Endodermal cell (in vitro differentiated cells): ENCODE measurements around the gene AMFR. TPM values are rescaled to one million over a fixed set of nuclear protein-coding genes. Genes with fewer than 3 reads are reported as not detected.

ENCODE experiments used
- DNase-seq: peaks from one replicate; pipeline ENCODE4 v3.0.0-alpha.2; 2017
- H3K27ac ChIP-seq: 2 replicates; pipeline ENCODE4 v1.5.1; 2013; ENCODE audit warnings: mild to moderate bottlenecking, low read depth, low read length, moderate library complexity
- H3K27me3 ChIP-seq: 2 replicates; pipeline ENCODE4 v1.6.1; 2013; ENCODE audit warnings: mild to moderate bottlenecking, low read length, moderate library complexity; ENCODE audit not compliant: insufficient read depth, control insufficient read depth, poor library complexity, severe bottlenecking
- H3K36me3 ChIP-seq: 2 replicates; pipeline ENCODE4 v1.7.0; 2013; ENCODE audit warnings: mild to moderate bottlenecking, low read length, moderate library complexity; ENCODE audit not compliant: control insufficient read depth, insufficient read depth
- H3K4me1 ChIP-seq: one replicate; pipeline ENCODE4 v1.7.0; 2013; ENCODE audit warnings: low read length; ENCODE audit not compliant: control insufficient read depth, insufficient read depth
- H3K4me3 ChIP-seq: 2 replicates; pipeline ENCODE4 v1.5.1; 2013; ENCODE audit warnings: mild to moderate bottlenecking, low read length, moderate library complexity
- H3K9ac ChIP-seq: 2 replicates; pipeline ENCODE4 v1.6.1; 2013; ENCODE audit warnings: mild to moderate bottlenecking, low read length, moderate library complexity; ENCODE audit not compliant: poor library complexity, severe bottlenecking; ENCODE audit errors: extremely low read depth
- H3K9me3 ChIP-seq: 2 replicates; pipeline ENCODE4 v1.6.1; 2013; ENCODE audit warnings: mild to moderate bottlenecking, low read length, moderate library complexity; ENCODE audit not compliant: control insufficient read depth
- H3K27ac Mint-ChIP-seq: 2 replicates; pipeline ENCODE4 v1.8.0; 2020; ENCODE audit warnings: mixed read lengths
- H3K27me3 Mint-ChIP-seq: 2 replicates; pipeline ENCODE4 v1.8.0; 2021; ENCODE audit warnings: mild to moderate bottlenecking, mixed read lengths; ENCODE audit not compliant: insufficient read depth
- H3K36me3 Mint-ChIP-seq: 2 replicates; pipeline ENCODE4 v1.8.0; 2020; ENCODE audit warnings: low read depth, mixed read lengths
- H3K4me1 Mint-ChIP-seq: 2 replicates; pipeline ENCODE4 v1.8.0; 2020; ENCODE audit warnings: mixed read lengths
- H3K4me3 Mint-ChIP-seq: 2 replicates; pipeline ENCODE4 v1.8.0; 2020; ENCODE audit warnings: mild to moderate bottlenecking, moderate library complexity, mixed read lengths
- H3K9me3 Mint-ChIP-seq: 2 replicates; pipeline ENCODE4 v1.8.0; 2020; ENCODE audit warnings: mild to moderate bottlenecking, mixed read lengths
- CTCF ChIP-seq: fragments of 200-600 bp; sonication (generic); conservative IDR thresholded peaks from 2 replicates; pipeline ENCODE4 v1.5.0; 2021; ENCODE audit warnings: antibody characterized with exemption, mild to moderate bottlenecking
- WGBS, 2 experiments: methylation state at CpG; one replicate each; pipeline versions ENCODE4 v1.1.5 to v1.1.7; 2013; ENCODE audit warnings: missing lambda C conversion rate in 2 of 2, mixed read lengths in 1 of 2; ENCODE audit not compliant: insufficient coverage in 1 of 2, insufficient read length in 1 of 2; 5-methylcytosine and 5-hydroxymethylcytosine counted together
- total RNA-seq, 2 donors: library from RNA; stranded (reverse); fragmentation: NEBNext Ultra II Directional in 1 of 2; extraction: Animal tissue kit (Norgen Biotek cat#: 25700) in 1 of 2; gene quantifications; 2 replicates in 1 of 2; 3 replicates in 1 of 2; pipeline ENCODE4 v1.2.1, GENCODE V29; 2021

AMFR gene
- total RNA-seq, 2 donors from 2014 or later, result 77.0 to 81.6 TPM

GRCh38 chr16:56409195-56409594 lies 16.1 kb downstream of the AMFR start:
- Histone ChIP-seq H3K36me3 (peaks cover 82% of the 10 kb centered on the region), H3K4me1 (no peaks in the 10 kb centered on the region), H3K27me3 (no peaks in the 10 kb centered on the region), H3K4me3 (no peak overlapping the region), H3K9ac (no peak overlapping the region), H3K27ac (no peak overlapping the region), H3K9me3 (no peaks in the 10 kb centered on the region)
- H3K4me1 Mint-ChIP-seq, result peaks cover 6% of the 10 kb centered on the region
- no peaks in the 10 kb centered on the region for H3K27me3 Mint-ChIP-seq
- WGBS, 2 experiments, result 87 to 97% methylated on average over 4 of the region's 4 CpGs
- H3K27ac Mint-ChIP-seq, result no peak overlapping the region
- H3K9me3 Mint-ChIP-seq, result peaks cover 4% of the 10 kb centered on the region
- no peak for DNase-seq
- TF ChIP-seq CTCF, result no peak
- peaks cover 71% of the 10 kb centered on the region for H3K36me3 Mint-ChIP-seq
- no peak overlapping the region for H3K4me3 Mint-ChIP-seq

GRCh38 chr16:56408379-56409098 lies 16.8 kb downstream of the AMFR start:
- 78 to 82% methylated on average over 6 to 7 of the region's 7 CpGs for WGBS, 2 experiments
- Mint-ChIP-seq H3K27ac (no peak overlapping the region), H3K36me3 (peaks cover 71% of the 10 kb centered on the region)

DNA sequence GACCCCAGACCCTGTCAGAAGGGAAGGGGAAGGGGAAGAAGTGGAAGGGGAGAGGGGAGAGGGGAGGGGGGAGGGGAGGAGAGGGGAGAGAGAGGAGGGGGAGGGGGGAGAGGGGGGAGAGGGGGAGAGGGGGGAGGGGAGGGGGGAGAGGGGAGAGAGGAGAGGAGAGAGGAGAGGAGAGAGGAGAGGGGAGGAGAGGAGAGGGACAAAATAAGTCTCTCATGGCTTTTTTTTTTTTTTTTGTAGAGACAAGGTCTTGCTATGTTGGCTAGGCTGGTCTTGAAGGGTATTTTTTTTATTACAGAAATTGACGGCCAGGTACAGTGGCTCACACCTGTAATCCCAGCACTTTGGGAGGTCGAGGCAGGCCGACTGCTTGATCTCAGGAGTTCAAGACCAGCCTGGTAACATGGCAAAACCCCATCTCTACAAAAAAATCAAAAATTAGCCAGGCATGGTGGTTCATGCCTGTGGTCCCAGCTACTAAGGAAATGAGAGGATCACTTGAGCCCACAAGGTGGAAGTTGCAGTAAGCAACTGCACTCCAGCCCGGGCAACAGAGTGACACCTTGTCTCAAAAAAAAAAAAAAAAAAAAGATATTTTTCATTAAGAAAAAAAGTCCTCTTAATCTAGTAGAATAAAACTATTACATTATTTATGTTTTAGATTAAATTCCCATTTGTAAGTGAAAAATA lies 19.2 kb downstream of the AMFR start:
- no peaks in the 10 kb centered on the region for H3K4me1 ChIP-seq
- WGBS, 2 experiments, result 91% methylated on average over 4 of the region's 4 CpGs; no CpG with 5 or more reads in 1 of the 2 experiments
- Mint-ChIP-seq H3K9me3 (peaks cover 4% of the 10 kb centered on the region), H3K27me3 (no peaks in the 10 kb centered on the region), H3K4me1 (peaks cover 1% of the 10 kb centered on the region), H3K4me3 (no peak overlapping the region), H3K36me3 (peaks cover 67% of the 10 kb centered on the region), H3K27ac (no peak overlapping the region)
- no peak for DNase-seq
- H3K9me3 ChIP-seq, result no peaks in the 10 kb centered on the region
- H3K4me3 ChIP-seq, result no peak overlapping the region
- H3K27ac ChIP-seq, result no peak overlapping the region
- no peak overlapping the region for H3K9ac ChIP-seq
- TF ChIP-seq CTCF, result no peak
- peaks cover 78% of the 10 kb centered on the region for H3K36me3 ChIP-seq
- no peaks in the 10 kb centered on the region for H3K27me3 ChIP-seq

More at GRCh38 chr16:56408379-56409098, 16.8 kb downstream of the AMFR start:
- Histone ChIP-seq H3K36me3 (peaks cover 79% of the 10 kb centered on the region), H3K27me3 (no peaks in the 10 kb centered on the region), H3K9me3 (no peaks in the 10 kb centered on the region), H3K4me3 (no peak overlapping the region), H3K27ac (no peak overlapping the region), H3K9ac (no peak overlapping the region), H3K4me1 (no peaks in the 10 kb centered on the region)
- Mint-ChIP-seq H3K4me1 (peaks cover 1% of the 10 kb centered on the region), H3K4me3 (no peak overlapping the region), H3K27me3 (no peaks in the 10 kb centered on the region), H3K9me3 (peaks cover 4% of the 10 kb centered on the region)
- DNase-seq, result no peak
- no peak for TF ChIP-seq CTCF
